ENCODE measurements around the gene SULT1A2.

GRCh38 chr16:28549301-28549899 lies 47.5 kb downstream of the SULT1A2 start:
- peak; percentile 37 to 84 (median 78) for TF ChIP-seq CTCF (IDR thresholded peaks at IDR 0.05)
- TF ChIP-seq POLR2A (IDR thresholded peaks at IDR 0.05), result no peak

Measured in body of pancreas (tissue), 4 donors.